IMR-90 (cell line): ENCODE data around the gene ABTB1.

Experiments used
- CEBPB ChIP-seq: IDR thresholded peaks from 2 replicates; pipeline ENCODE4 v1.6.1; 2012; ENCODE audit warnings: low read depth, low read length, improper control_type of control experiment
- CHD1 ChIP-seq: IDR thresholded peaks from 2 replicates; pipeline ENCODE4 v1.6.1; 2012; ENCODE audit warnings: low read depth, low read length, improper control_type of control experiment
- MAFK ChIP-seq: IDR thresholded peaks from 2 replicates; pipeline ENCODE4 v1.6.1; 2012; ENCODE audit warnings: low read depth, low read length, improper control_type of control experiment
- MAZ ChIP-seq: IDR thresholded peaks from 2 replicates; pipeline ENCODE4 v1.6.1; 2012; ENCODE audit warnings: low read depth, mild to moderate bottlenecking, low read length, improper control_type of control experiment, moderate library complexity, borderline replicate concordance
- MXI1 ChIP-seq: IDR thresholded peaks from 2 replicates; pipeline ENCODE4 v1.6.1; 2012; ENCODE audit warnings: low read depth, mild to moderate bottlenecking, low read length, moderate library complexity, borderline replicate concordance
- NFE2L2 ChIP-seq: fragments of 150-350 bp; IDR thresholded peaks from 2 replicates; pipeline ENCODE4 v1.6.1; 2016; ENCODE audit warnings: low read depth, mild to moderate bottlenecking, low read length
- POLR2A ChIP-seq: IDR thresholded peaks from 2 replicates; pipeline ENCODE4 v1.6.1; 2012; ENCODE audit warnings: mild to moderate bottlenecking, low read depth, low read length
- RAD21 ChIP-seq: IDR thresholded peaks from 2 replicates; pipeline ENCODE4 v1.6.1; 2012; ENCODE audit warnings: low read length, improper control_type of control experiment
- RCOR1 ChIP-seq: IDR thresholded peaks from 2 replicates; pipeline ENCODE4 v1.6.1; 2012; ENCODE audit warnings: mild to moderate bottlenecking, low read length, improper control_type of control experiment; ENCODE audit not compliant: insufficient replicate concordance
- SMC3 ChIP-seq: fragments of 150-350 bp; IDR thresholded peaks from 2 replicates; pipeline ENCODE4 v1.6.1; 2016; ENCODE audit warnings: low read depth, mild to moderate bottlenecking, antibody characterized with exemption, low read length, moderate library complexity
- USF2 ChIP-seq: fragments of 150-350 bp; IDR thresholded peaks from 2 replicates; pipeline ENCODE4 v1.6.1; 2017; ENCODE audit warnings: mild to moderate bottlenecking, antibody characterized with exemption, low read length, low read depth
- TF ChIP-seq, protein P1 (sequence below): conservative IDR thresholded peaks from 2 replicates; pipeline ENCODE4 v1.5.1; 2012; ENCODE audit warnings: mild to moderate bottlenecking, low read depth, low read length, improper control_type of control experiment

DNA sequence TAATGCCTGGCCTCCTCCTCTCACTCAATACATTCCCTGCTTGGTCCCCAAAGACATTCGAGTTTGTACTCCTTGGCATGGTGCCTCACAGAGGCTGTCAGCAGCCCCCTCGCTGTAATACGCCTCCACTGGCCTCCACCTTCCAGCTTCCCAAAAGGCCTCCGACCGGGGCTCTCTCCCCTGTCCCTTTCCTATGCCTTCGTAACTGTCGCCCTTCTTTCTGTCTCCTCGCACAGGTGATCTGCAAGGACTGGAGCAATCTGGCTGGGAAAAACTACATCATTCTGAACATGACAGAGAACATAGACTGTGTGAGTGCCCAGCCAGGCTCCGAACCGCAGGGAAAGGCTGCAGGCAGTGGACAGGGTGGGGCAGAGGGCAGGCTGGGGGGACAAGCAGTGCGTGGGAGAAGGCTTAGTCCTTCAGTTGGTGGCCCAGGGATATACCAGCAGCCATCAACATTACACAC lies 10.7 kb upstream of the ABTB1 start:
- TF ChIP-seq, protein P1, sequence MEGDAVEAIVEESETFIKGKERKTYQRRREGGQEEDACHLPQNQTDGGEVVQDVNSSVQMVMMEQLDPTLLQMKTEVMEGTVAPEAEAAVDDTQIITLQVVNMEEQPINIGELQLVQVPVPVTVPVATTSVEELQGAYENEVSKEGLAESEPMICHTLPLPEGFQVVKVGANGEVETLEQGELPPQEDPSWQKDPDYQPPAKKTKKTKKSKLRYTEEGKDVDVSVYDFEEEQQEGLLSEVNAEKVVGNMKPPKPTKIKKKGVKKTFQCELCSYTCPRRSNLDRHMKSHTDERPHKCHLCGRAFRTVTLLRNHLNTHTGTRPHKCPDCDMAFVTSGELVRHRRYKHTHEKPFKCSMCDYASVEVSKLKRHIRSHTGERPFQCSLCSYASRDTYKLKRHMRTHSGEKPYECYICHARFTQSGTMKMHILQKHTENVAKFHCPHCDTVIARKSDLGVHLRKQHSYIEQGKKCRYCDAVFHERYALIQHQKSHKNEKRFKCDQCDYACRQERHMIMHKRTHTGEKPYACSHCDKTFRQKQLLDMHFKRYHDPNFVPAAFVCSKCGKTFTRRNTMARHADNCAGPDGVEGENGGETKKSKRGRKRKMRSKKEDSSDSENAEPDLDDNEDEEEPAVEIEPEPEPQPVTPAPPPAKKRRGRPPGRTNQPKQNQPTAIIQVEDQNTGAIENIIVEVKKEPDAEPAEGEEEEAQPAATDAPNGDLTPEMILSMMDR = no peak
- no peak for TF ChIP-seq POLR2A
- TF ChIP-seq USF2 = no peak
- TF ChIP-seq CHD1 = no peak
- TF ChIP-seq RCOR1 = no peak
- no peak for TF ChIP-seq SMC3
- no peak for TF ChIP-seq RAD21
- no peak for TF ChIP-seq NFE2L2
- no peak for TF ChIP-seq MAZ
- TF ChIP-seq MAFK = no peak
- no peak for TF ChIP-seq MXI1
- no peak for TF ChIP-seq CEBPB
